H1 (cell line): ENCODE data around the gene LRP1-AS. TPM values are rescaled to one million over a fixed set of nuclear protein-coding genes. Genes with fewer than 3 reads are reported as not detected.

Experiments
- CTCF ChIA-PET: fragments of 300-600 bp; sonication (Branson Sonifier 250); formaldehyde crosslinking; loops from one replicate; lab custom pipeline; 2021; ENCODE audit not compliant: partially characterized antibody; lab: Charles Lee
- POLR2A ChIA-PET: fragments of 300-600 bp; sonication (Branson Sonifier 250); formaldehyde crosslinking; loops from one replicate; lab custom pipeline; 2021; ENCODE audit warnings: inconsistent platforms; ENCODE audit not compliant: partially characterized antibody; lab: Charles Lee
- DNase-seq, 2 experiments: peaks; one replicate each; pipeline versions ENCODE4 v3.0.0 to v3.0.0-alpha.2; 2010 to 2022; ENCODE audit warnings: low spot score in 2 of 2, low read depth in 1 of 2, mixed read lengths in 1 of 2
- FAIRE-seq: peaks from 2 replicates; lab custom pipeline; 2011; peaks lifted over from hg19 to GRCh38; lab: Jason Lieb, UNC
- H2AFZ ChIP-seq: 2 replicates; pipeline ENCODE4 v1.8.1; 2012; ENCODE audit warnings: low read length, inconsistent platforms
- H2AK5ac ChIP-seq: 2 replicates; pipeline ENCODE4 v1.6.1; 2013; ENCODE audit warnings: low read depth, low read length
- H2BK120ac ChIP-seq: replicated peaks from 2 replicates; pipeline ENCODE3; 2013; ENCODE audit warnings: low read depth, low read length, inconsistent platforms
- H2BK12ac ChIP-seq: 2 replicates; pipeline ENCODE4 v1.6.1; 2013; ENCODE audit warnings: low read depth, low read length
- H2BK15ac ChIP-seq: 2 replicates; pipeline ENCODE4 v1.6.1; 2013; ENCODE audit warnings: low read length
- H2BK20ac ChIP-seq: 2 replicates; pipeline ENCODE4 v1.6.1; 2013; ENCODE audit warnings: low read length
- H2BK5ac ChIP-seq: 2 replicates; pipeline ENCODE4 v1.6.1; 2013; ENCODE audit warnings: low read depth, low read length
- H3K14ac ChIP-seq: 2 replicates; pipeline ENCODE4 v1.6.1; 2013; ENCODE audit warnings: inconsistent platforms; ENCODE audit not compliant: insufficient read length
- H3K18ac ChIP-seq: 2 replicates; pipeline ENCODE4 v1.6.1; 2013; ENCODE audit warnings: low read length; ENCODE audit errors: extremely low read depth
- H3K23ac ChIP-seq: 2 replicates; pipeline ENCODE4 v1.6.1; 2013; ENCODE audit warnings: inconsistent platforms; ENCODE audit not compliant: insufficient read length
- H3K23me2 ChIP-seq: 2 replicates; pipeline ENCODE4 v1.6.1; 2013; ENCODE audit warnings: low read depth, low read length
- H3K27ac ChIP-seq: 2 replicates; pipeline ENCODE4 v1.6.1; 2011; ENCODE audit warnings: low read depth, low read length, inconsistent platforms
- H3K27me3 ChIP-seq, 4 experiments: replicated peaks in 1 of 4; 1 replicate in 1 of 4; 2 replicates in 3 of 4; pipeline versions ENCODE4 v1.6.1 to v1.8.1; 2011 to 2013; ENCODE audit warnings: low read length in 3 of 4, mild to moderate bottlenecking in 3 of 4, inconsistent platforms in 2 of 4, mixed read lengths in 2 of 4, moderate library complexity in 1 of 4; ENCODE audit not compliant: control insufficient read depth in 3 of 4, insufficient read depth in 3 of 4; ENCODE audit errors: extremely low read depth in 1 of 4
- H3K36me3 ChIP-seq, 4 experiments: 2 replicates each; pipeline versions ENCODE4 v1.6.1 to v1.8.1; 2011 to 2013; ENCODE audit warnings: mild to moderate bottlenecking in 4 of 4, low read length in 3 of 4, moderate library complexity in 2 of 4, control low read depth in 1 of 4, inconsistent platforms in 1 of 4; ENCODE audit not compliant: insufficient read depth in 4 of 4, control insufficient read depth in 2 of 4
- H3K4ac ChIP-seq: replicated peaks from 2 replicates; pipeline ENCODE3; 2013; ENCODE audit warnings: low read length, low read depth, mixed read lengths, inconsistent platforms; ENCODE audit not compliant: insufficient read length
- H3K4me1 ChIP-seq, 4 experiments: replicated peaks in 1 of 4; 1 replicate in 1 of 4; 2 replicates in 3 of 4; pipeline versions ENCODE4 v1.6.1 to v1.8.1; 2011 to 2013; ENCODE audit warnings: low read length in 3 of 4, inconsistent platforms in 2 of 4, mixed read lengths in 1 of 4; ENCODE audit not compliant: insufficient read depth in 4 of 4, control insufficient read depth in 3 of 4
- H3K4me2 ChIP-seq, 2 experiments: 2 replicates each; pipeline versions ENCODE4 v1.6.1 to v1.8.1; 2011 to 2013; ENCODE audit warnings: low read depth in 2 of 2, low read length in 2 of 2, control low read depth in 1 of 2, inconsistent platforms in 1 of 2, mild to moderate bottlenecking in 1 of 2; ENCODE audit not compliant: insufficient read depth in 1 of 2
- H3K4me3 ChIP-seq, 4 experiments: fragments of 200-600, 300-600 bp in 1 of 4; sonication (generic), shearing (Covaris generic), sonication (Bioruptor Twin) in 1 of 4; 2 replicates each; pipeline versions ENCODE4 v1.5.1 to v1.8.1; 2011 to 2016; ENCODE audit warnings: low read length in 4 of 4, low read depth in 3 of 4, control low read depth in 2 of 4, inconsistent platforms in 2 of 4, mild to moderate bottlenecking in 2 of 4, mixed read lengths in 1 of 4, moderate library complexity in 1 of 4; ENCODE audit not compliant: insufficient read depth in 2 of 4; ENCODE audit errors: extremely low read depth in 1 of 4
- H3K56ac ChIP-seq: replicated peaks from 2 replicates; pipeline ENCODE3; 2013; ENCODE audit warnings: low read depth, mild to moderate bottlenecking, mixed read lengths, low read length, inconsistent platforms; ENCODE audit not compliant: insufficient read length
- H3K79me1 ChIP-seq: 2 replicates; pipeline ENCODE4 v1.6.1; 2013; ENCODE audit warnings: low read depth, low read length, control low read depth
- H3K79me2 ChIP-seq, 2 experiments: 2 replicates each; pipeline versions ENCODE4 v1.6.1 to v1.8.1; 2012 to 2013; ENCODE audit warnings: low read length in 2 of 2, mild to moderate bottlenecking in 2 of 2, inconsistent platforms in 1 of 2; ENCODE audit not compliant: insufficient read depth in 2 of 2, control insufficient read depth in 1 of 2
- H3K9ac ChIP-seq, 4 experiments: replicated peaks in 1 of 4; 1 replicate in 1 of 4; 2 replicates in 3 of 4; pipeline versions ENCODE4 v1.6.1 to v1.8.1; 2011 to 2013; ENCODE audit warnings: low read depth in 3 of 4, low read length in 3 of 4, control low read depth in 2 of 4, mild to moderate bottlenecking in 2 of 4, moderate library complexity in 2 of 4, inconsistent platforms in 1 of 4; ENCODE audit errors: extremely low read depth in 1 of 4
- H3K9me3 ChIP-seq, 2 experiments: 2 replicates each; pipeline versions ENCODE4 v1.6.1 to v1.8.1; 2012 to 2013; ENCODE audit warnings: mild to moderate bottlenecking in 2 of 2, moderate library complexity in 2 of 2, control low read depth in 1 of 2, inconsistent platforms in 1 of 2, low read depth in 1 of 2, low read length in 1 of 2, mixed read lengths in 1 of 2; ENCODE audit not compliant: insufficient read depth in 2 of 2
- H4K20me1 ChIP-seq, 2 experiments: replicated peaks in 1 of 2; 2 replicates each; pipeline versions ENCODE3 to v1.8.1; 2011 to 2013; ENCODE audit warnings: inconsistent platforms in 2 of 2, low read length in 2 of 2, mild to moderate bottlenecking in 1 of 2; ENCODE audit not compliant: insufficient read depth in 2 of 2, control insufficient read depth in 1 of 2
- H4K5ac ChIP-seq: 2 replicates; pipeline ENCODE4 v1.6.1; 2013; ENCODE audit warnings: low read length, low read depth, mixed read lengths, inconsistent platforms; ENCODE audit not compliant: insufficient read length
- H4K8ac ChIP-seq: 2 replicates; pipeline ENCODE4 v1.8.0; 2013; ENCODE audit warnings: mild to moderate bottlenecking, moderate library complexity, low read length, inconsistent platforms; ENCODE audit not compliant: insufficient read depth; ENCODE audit errors: extremely low read depth
- H4K91ac ChIP-seq: replicated peaks from 2 replicates; pipeline ENCODE3; 2013; ENCODE audit warnings: low read length, mixed read lengths, inconsistent platforms; ENCODE audit not compliant: insufficient read length
- KDM4A ChIP-seq: IDR thresholded peaks from one replicate; pipeline ENCODE4 v1.7.1; 2012; ENCODE audit warnings: low read depth, mild to moderate bottlenecking, moderate library complexity, low read length, inconsistent platforms; ENCODE audit not compliant: severe bottlenecking
- TAF1 ChIP-seq: IDR thresholded peaks from 2 replicates; pipeline ENCODE4 v1.6.1; 2011; ENCODE audit warnings: mild to moderate bottlenecking, low read depth, low read length
- YY1 ChIP-seq: IDR thresholded peaks from 2 replicates; pipeline ENCODE4 v1.6.1; 2011; ENCODE audit warnings: low read depth, mild to moderate bottlenecking, low read length
- WGBS, 2 experiments: shearing (Covaris generic) in 1 of 2; methylation state at CpG; one replicate each; pipeline versions ENCODE4 v1.1.6 to v1.1.7; 2013 to 2015; ENCODE audit warnings: low lambda C conversion rate in 2 of 2, mixed read lengths in 2 of 2, inconsistent platforms in 1 of 2, low coverage in 1 of 2, missing lambda C conversion rate in 1 of 2; ENCODE audit not compliant: insufficient replicate concordance in 2 of 2, insufficient coverage in 1 of 2, insufficient read length in 1 of 2; ENCODE audit errors: extremely low coverage in 1 of 2, missing lambda C conversion rate in 1 of 2; 5-methylcytosine and 5-hydroxymethylcytosine counted together
- polyA plus RNA-seq, 7 experiments: library from polyadenylated mRNA; depleted of rRNA in 3 of 7; stranded (reverse) in 5 of 7; unstranded in 2 of 7; fragments of >200 nt in 5 of 7; fragments of 200-250 nt in 2 of 7; gene quantifications; 1 replicate in 5 of 7; 2 replicates in 1 of 7; 4 replicates in 1 of 7; pipeline versions ENCODE4 v1.2.1 to v1.2.3, GENCODE V29; 2011 to 2013; ENCODE audit warnings: missing spikeins in 2 of 7, mixed read lengths in 2 of 7
- total RNA-seq: library from RNA; stranded (reverse); fragmentation: NEBNext Ultra II Directional; extraction: Animal tissue kit (Norgen Biotek cat#: 25700); gene quantifications from 2 replicates; pipeline ENCODE4 v1.2.1, GENCODE V29; 2021

Gene LRP1-AS
- total and polyA plus RNA-seq, 2 of the 8 experiments (the other 6 are each of a cell fraction or from before 2014, with no cell fraction given) = not detected

GRCh38 chr12:57169969-57170368 is 22.6 kb upstream of the LRP1-AS start:
- Histone ChIP-seq H3K36me3 (peaks cover 28 to 68% (median 51%) of the 10 kb centered on the region in 4 experiments), H3K4me2 (no peak overlapping the region), H2BK12ac (no peak overlapping the region), H2BK20ac (no peak overlapping the region), H3K79me1 (no peaks in the 10 kb centered on the region; the same call in 1 of the 2 replicates), H3K4me1 (no peaks in the 10 kb centered on the region), H3K23ac (no peak overlapping the region), H3K9me3 (no peaks in the 10 kb centered on the region), H2BK120ac (no peak overlapping the region), H4K91ac (no peak overlapping the region), H4K8ac (no peak overlapping the region), H3K14ac (no peak overlapping the region), H4K20me1 (peaks cover 0 to 6% of the 10 kb centered on the region in 2 experiments), H2BK15ac (no peak overlapping the region), H3K23me2 (no peaks in the 10 kb centered on the region; the same call in 1 of the 2 replicates), H2AK5ac (no peak overlapping the region), H2BK5ac (no peak overlapping the region), H3K56ac (no peak overlapping the region), H3K27me3 (no peaks in the 10 kb centered on the region), H4K5ac (no peak overlapping the region), H3K18ac (no peak overlapping the region), H3K4ac (no peak overlapping the region), H2AFZ (no peak overlapping the region), H3K4me3 (no peak overlapping the region), H3K79me2 (no peaks in the 10 kb centered on the region), H3K9ac (no peak overlapping the region), H3K27ac (no peak overlapping the region)
- DNase-seq (no peak), FAIRE-seq (no peak)
- POLR2A ChIA-PET = interaction anchor here (0.9 to 9.9 kb wide), 9 partner anchors 9 to 43 kb away, joined by 3 to 91 read pairs (median 5); no protein-coding TSS in a partner anchor
- WGBS, 2 experiments = 95% methylated on average over 7 of the region's 7 CpGs; no CpG with 5 or more reads in 1 of the 2 experiments
- CTCF ChIA-PET = interaction anchor here (1.4 to 21.9 kb wide), 7 partner anchors 13 to 57 kb away, joined by 3 to 389 read pairs (median 7); partner anchors contain the start of gene LRP1
- TF ChIP-seq YY1 (no peak), KDM4A (no peak), TAF1 (no peak)
